Endodermal cell (in vitro differentiated cells): ENCODE data around the gene ADCY3. TPM values are rescaled to one million over a fixed set of nuclear protein-coding genes. Genes with fewer than 3 reads are reported as not detected.

Experiments used
- DNase-seq: peaks from one replicate; pipeline ENCODE4 v3.0.0-alpha.2; 2017
- H3K27ac ChIP-seq: 2 replicates; pipeline ENCODE4 v1.5.1; 2013; ENCODE audit warnings: mild to moderate bottlenecking, low read depth, low read length, moderate library complexity
- H3K27me3 ChIP-seq: 2 replicates; pipeline ENCODE4 v1.6.1; 2013; ENCODE audit warnings: mild to moderate bottlenecking, low read length, moderate library complexity; ENCODE audit not compliant: insufficient read depth, control insufficient read depth, poor library complexity, severe bottlenecking
- H3K36me3 ChIP-seq: 2 replicates; pipeline ENCODE4 v1.7.0; 2013; ENCODE audit warnings: mild to moderate bottlenecking, low read length, moderate library complexity; ENCODE audit not compliant: control insufficient read depth, insufficient read depth
- H3K4me1 ChIP-seq: one replicate; pipeline ENCODE4 v1.7.0; 2013; ENCODE audit warnings: low read length; ENCODE audit not compliant: control insufficient read depth, insufficient read depth
- H3K4me3 ChIP-seq: 2 replicates; pipeline ENCODE4 v1.5.1; 2013; ENCODE audit warnings: mild to moderate bottlenecking, low read length, moderate library complexity
- H3K9ac ChIP-seq: 2 replicates; pipeline ENCODE4 v1.6.1; 2013; ENCODE audit warnings: mild to moderate bottlenecking, low read length, moderate library complexity; ENCODE audit not compliant: poor library complexity, severe bottlenecking; ENCODE audit errors: extremely low read depth
- H3K9me3 ChIP-seq: 2 replicates; pipeline ENCODE4 v1.6.1; 2013; ENCODE audit warnings: mild to moderate bottlenecking, low read length, moderate library complexity; ENCODE audit not compliant: control insufficient read depth
- H3K27ac Mint-ChIP-seq: 2 replicates; pipeline ENCODE4 v1.8.0; 2020; ENCODE audit warnings: mixed read lengths
- H3K27me3 Mint-ChIP-seq: 2 replicates; pipeline ENCODE4 v1.8.0; 2021; ENCODE audit warnings: mild to moderate bottlenecking, mixed read lengths; ENCODE audit not compliant: insufficient read depth
- H3K36me3 Mint-ChIP-seq: 2 replicates; pipeline ENCODE4 v1.8.0; 2020; ENCODE audit warnings: low read depth, mixed read lengths
- H3K4me1 Mint-ChIP-seq: 2 replicates; pipeline ENCODE4 v1.8.0; 2020; ENCODE audit warnings: mixed read lengths
- H3K4me3 Mint-ChIP-seq: 2 replicates; pipeline ENCODE4 v1.8.0; 2020; ENCODE audit warnings: mild to moderate bottlenecking, moderate library complexity, mixed read lengths
- H3K9me3 Mint-ChIP-seq: 2 replicates; pipeline ENCODE4 v1.8.0; 2020; ENCODE audit warnings: mild to moderate bottlenecking, mixed read lengths
- WGBS, 2 experiments: methylation state at CpG; one replicate each; pipeline versions ENCODE4 v1.1.5 to v1.1.7; 2013; ENCODE audit warnings: missing lambda C conversion rate in 2 of 2, mixed read lengths in 1 of 2; ENCODE audit not compliant: insufficient coverage in 1 of 2, insufficient read length in 1 of 2; 5-methylcytosine and 5-hydroxymethylcytosine counted together
- total RNA-seq, 2 donors: library from RNA; stranded (reverse); fragmentation: NEBNext Ultra II Directional in 1 of 2; extraction: Animal tissue kit (Norgen Biotek cat#: 25700) in 1 of 2; gene quantifications; 2 replicates in 1 of 2; 3 replicates in 1 of 2; pipeline ENCODE4 v1.2.1, GENCODE V29; 2021
- TF ChIP-seq, protein P1 (sequence below): fragments of 200-600 bp; sonication (generic); conservative IDR thresholded peaks from 2 replicates; pipeline ENCODE4 v1.5.0; 2021; ENCODE audit warnings: antibody characterized with exemption, mild to moderate bottlenecking

The ADCY3 gene
- total RNA-seq, 2 donors from 2014 or later, result 29.8 to 41.2 TPM

DNA sequence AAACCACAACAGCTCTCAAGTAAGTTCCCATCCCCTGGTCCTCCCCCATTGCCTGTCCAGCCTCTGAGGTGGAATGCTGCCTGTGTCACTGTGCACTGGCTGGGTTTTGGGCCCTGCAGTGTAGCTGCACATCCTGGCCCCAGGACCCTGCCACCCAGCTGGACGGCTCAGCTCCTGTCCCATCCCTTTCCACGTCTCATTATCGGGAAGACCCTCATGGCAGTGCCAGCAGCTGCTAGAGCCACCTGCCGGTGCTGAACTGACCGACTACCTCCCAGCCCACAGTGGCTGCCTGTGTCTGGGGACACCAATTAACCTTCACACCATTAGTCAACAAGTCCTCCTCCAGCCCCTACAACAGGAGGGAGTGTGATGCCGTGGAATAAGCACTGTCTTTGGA lies 31.9 kb downstream of the ADCY3 start:
- Mint-ChIP-seq H3K4me1 (peaks cover 4% of the 10 kb centered on the region), H3K9me3 (peaks cover 5% of the 10 kb centered on the region), H3K36me3 (no peaks in the 10 kb centered on the region), H3K27me3 (no peaks in the 10 kb centered on the region), H3K4me3 (no peak overlapping the region), H3K27ac (no peak overlapping the region)
- H3K4me1 ChIP-seq, result no peaks in the 10 kb centered on the region
- H3K36me3 ChIP-seq, result no peaks in the 10 kb centered on the region
- no peaks in the 10 kb centered on the region for H3K27me3 ChIP-seq
- 93 to 100% methylated on average over 2 to 6 of the region's 6 CpGs for WGBS, 2 experiments
- peaks cover 6% of the 10 kb centered on the region for H3K9me3 ChIP-seq
- H3K4me3 ChIP-seq, result no peak overlapping the region
- H3K27ac ChIP-seq, result no peak overlapping the region
- DNase-seq, result no peak
- TF ChIP-seq, protein P1, sequence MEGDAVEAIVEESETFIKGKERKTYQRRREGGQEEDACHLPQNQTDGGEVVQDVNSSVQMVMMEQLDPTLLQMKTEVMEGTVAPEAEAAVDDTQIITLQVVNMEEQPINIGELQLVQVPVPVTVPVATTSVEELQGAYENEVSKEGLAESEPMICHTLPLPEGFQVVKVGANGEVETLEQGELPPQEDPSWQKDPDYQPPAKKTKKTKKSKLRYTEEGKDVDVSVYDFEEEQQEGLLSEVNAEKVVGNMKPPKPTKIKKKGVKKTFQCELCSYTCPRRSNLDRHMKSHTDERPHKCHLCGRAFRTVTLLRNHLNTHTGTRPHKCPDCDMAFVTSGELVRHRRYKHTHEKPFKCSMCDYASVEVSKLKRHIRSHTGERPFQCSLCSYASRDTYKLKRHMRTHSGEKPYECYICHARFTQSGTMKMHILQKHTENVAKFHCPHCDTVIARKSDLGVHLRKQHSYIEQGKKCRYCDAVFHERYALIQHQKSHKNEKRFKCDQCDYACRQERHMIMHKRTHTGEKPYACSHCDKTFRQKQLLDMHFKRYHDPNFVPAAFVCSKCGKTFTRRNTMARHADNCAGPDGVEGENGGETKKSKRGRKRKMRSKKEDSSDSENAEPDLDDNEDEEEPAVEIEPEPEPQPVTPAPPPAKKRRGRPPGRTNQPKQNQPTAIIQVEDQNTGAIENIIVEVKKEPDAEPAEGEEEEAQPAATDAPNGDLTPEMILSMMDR, result no peak
- no peak overlapping the region for H3K9ac ChIP-seq

DNA sequence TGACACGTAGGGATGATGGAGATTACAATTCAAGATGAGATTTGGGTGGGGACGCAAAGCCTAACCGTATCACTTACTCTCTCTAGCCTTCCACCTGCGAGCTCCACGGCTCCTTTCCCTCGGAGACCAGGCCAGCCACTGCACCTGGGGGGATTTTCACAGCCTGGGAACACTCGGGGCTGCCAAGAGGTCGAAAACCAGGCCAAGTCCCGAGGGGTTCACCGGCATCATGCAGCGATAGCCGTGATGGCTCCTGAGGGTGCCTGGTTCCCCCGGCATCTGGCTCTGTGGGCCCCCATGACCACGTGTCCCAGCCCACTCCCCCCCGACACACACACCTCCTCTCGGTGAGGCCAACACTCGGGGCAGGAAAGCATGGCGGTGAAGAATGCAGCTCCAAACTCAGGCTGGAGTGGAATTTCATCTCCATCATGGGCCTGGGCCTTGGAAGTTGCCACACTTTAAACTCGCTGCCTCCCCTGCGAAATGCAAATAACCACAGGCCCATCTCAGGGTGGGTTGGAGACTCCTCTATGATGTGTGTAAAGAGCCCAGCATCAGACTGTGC lies 32.6 kb downstream of the ADCY3 start:
- DNase-seq, result no peak
- Mint-ChIP-seq H3K27ac (no peak overlapping the region), H3K4me3 (no peak overlapping the region), H3K9me3 (peaks cover under 1% of the 10 kb centered on the region), H3K36me3 (no peaks in the 10 kb centered on the region), H3K4me1 (peaks cover 4% of the 10 kb centered on the region), H3K27me3 (no peaks in the 10 kb centered on the region)
- peaks cover 6% of the 10 kb centered on the region for H3K9me3 ChIP-seq
- H3K36me3 ChIP-seq, result no peaks in the 10 kb centered on the region
- TF ChIP-seq, protein P1, result no peak
- H3K4me1 ChIP-seq, result no peaks in the 10 kb centered on the region
- no peak overlapping the region for H3K27ac ChIP-seq
- H3K4me3 ChIP-seq, result no peak overlapping the region
- H3K9ac ChIP-seq, result no peak overlapping the region
- 91 to 98% methylated on average over 16 to 20 of the region's 20 CpGs for WGBS, 2 experiments
- H3K27me3 ChIP-seq, result no peaks in the 10 kb centered on the region

DNA sequence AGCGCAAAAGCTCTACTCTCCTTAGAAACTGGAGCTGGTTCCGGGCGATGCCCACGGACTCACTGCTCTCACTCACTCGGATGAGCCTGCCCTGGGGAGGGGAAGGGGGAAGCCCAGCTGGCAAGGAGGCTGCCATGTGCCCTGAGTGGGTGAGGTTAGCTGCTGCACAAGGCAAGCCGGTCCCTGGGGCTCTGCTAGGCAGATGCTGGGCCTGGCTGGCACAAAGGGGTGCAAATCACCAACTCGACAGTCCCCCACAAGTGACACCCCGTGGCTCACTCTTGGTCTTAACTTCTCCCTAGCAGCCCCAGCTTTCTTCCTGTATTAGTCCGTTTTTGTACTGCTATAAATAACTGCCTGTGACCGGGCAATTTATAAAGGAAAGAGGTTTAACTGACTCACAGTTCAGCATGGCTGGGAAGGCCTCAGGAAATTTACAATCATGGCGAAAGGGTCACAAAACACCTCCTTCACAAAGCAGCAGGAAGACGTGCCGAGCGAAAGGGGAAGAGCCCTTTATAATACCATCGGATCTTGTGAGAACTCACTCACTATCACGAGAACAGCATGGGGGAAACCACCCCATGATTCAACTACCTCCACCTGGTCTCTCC lies 33.2 kb downstream of the ADCY3 start:
- Mint-ChIP-seq H3K4me1 (peaks cover 4% of the 10 kb centered on the region), H3K9me3 (no peaks in the 10 kb centered on the region), H3K36me3 (no peaks in the 10 kb centered on the region), H3K4me3 (no peak overlapping the region), H3K27ac (no peak overlapping the region), H3K27me3 (no peaks in the 10 kb centered on the region)
- Histone ChIP-seq H3K9ac (no peak overlapping the region), H3K9me3 (peaks cover 4% of the 10 kb centered on the region), H3K4me3 (no peak overlapping the region), H3K27ac (no peak overlapping the region), H3K4me1 (no peaks in the 10 kb centered on the region), H3K27me3 (no peaks in the 10 kb centered on the region), H3K36me3 (no peaks in the 10 kb centered on the region)
- no peak for DNase-seq
- TF ChIP-seq, protein P1, result no peak
- 82 to 89% methylated on average over 11 to 16 of the region's 16 CpGs for WGBS, 2 experiments
